ENCODE data around the gene PSMC3IP.

DNA sequence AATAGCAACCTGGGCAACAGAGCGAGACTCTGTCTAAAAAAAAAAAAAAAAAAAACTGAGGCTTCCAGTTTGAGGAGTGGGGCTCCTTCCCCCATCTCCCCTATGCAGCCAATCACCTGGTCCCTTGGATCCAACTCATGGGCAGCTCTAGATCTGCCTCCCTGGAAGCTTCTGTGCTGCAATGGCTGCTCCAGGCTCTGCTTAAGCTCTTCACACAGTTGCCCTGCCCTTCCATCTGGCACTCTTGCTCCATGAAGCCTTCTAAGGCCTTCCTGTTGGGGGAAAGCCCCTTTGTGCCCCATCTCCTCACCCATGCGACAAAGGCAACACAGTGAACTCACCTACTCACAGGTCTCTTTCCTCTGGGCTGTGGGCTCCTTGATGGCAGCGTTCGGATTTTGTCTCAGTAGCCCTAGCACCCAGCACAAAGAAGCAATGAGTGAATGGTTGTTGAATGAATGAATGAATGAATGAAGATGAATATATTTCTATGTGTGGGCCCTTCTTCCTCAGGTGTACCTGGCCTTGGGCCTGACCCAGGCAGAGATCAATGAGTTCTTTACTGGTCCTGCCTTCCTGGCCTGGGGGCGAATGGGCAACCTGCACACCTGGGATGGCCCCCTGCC is 39.6 kb downstream of the PSMC3IP start:
- TF ChIP-seq, protein P1, sequence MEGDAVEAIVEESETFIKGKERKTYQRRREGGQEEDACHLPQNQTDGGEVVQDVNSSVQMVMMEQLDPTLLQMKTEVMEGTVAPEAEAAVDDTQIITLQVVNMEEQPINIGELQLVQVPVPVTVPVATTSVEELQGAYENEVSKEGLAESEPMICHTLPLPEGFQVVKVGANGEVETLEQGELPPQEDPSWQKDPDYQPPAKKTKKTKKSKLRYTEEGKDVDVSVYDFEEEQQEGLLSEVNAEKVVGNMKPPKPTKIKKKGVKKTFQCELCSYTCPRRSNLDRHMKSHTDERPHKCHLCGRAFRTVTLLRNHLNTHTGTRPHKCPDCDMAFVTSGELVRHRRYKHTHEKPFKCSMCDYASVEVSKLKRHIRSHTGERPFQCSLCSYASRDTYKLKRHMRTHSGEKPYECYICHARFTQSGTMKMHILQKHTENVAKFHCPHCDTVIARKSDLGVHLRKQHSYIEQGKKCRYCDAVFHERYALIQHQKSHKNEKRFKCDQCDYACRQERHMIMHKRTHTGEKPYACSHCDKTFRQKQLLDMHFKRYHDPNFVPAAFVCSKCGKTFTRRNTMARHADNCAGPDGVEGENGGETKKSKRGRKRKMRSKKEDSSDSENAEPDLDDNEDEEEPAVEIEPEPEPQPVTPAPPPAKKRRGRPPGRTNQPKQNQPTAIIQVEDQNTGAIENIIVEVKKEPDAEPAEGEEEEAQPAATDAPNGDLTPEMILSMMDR (conservative IDR thresholded peaks at IDR 0.05): no peak
- TF ChIP-seq ZFX (IDR thresholded peaks at IDR 0.05): no peak

Data from C4-2B (cell line).